GM21526 (cell line): ENCODE data around the gene DAAM1.

Experiments
- ATAC-seq: cut with Tn5 transposase; IDR thresholded peaks from one replicate; pipeline ENCODE4 v1.9.1; 2021; ENCODE audit warnings: moderate library complexity; ENCODE audit not compliant: unreplicated experiment, low FRiP score

DAAM1 gene

DNA sequence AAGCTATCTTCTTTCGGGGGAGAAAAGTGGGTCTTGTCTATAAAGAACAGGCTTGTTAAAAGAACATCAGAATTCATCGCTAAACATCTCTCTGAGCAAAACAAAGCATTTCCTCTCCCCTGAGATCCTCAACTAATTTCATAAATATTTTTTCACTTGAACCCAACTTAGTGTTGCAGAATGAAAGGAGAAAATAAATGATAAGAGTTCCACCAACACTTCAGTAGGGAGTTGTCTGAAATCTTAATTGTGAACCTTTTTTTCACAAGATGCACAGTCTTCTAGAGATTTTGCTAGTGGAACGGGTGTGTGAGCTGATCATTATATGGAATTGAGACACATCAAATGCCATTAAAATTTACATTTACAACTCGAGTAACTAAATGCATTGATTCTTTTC lies 1.3 kb upstream of the DAAM1 start:
- ATAC-seq: no peak

GRCh38 chr14:59187802-59188460 lies 536 bp upstream of the DAAM1 start:
- ATAC-seq: peak; percentile 18

GRCh38 chr14:59189091-59189785 lies 771 bp downstream of the DAAM1 start:
- ATAC-seq: peak; percentile 27

- peak; percentile 40 for ATAC-seq
These were observed 1.4 kb downstream of the DAAM1 start for GRCh38 chr14:59189786-59190368.

- no peak for ATAC-seq
These were observed 1.9 kb downstream of the DAAM1 start for GRCh38 chr14:59190372-59190771.

- ATAC-seq: no peak
These were observed 7.4 kb downstream of the DAAM1 start for GRCh38 chr14:59195912-59196311.

DNA sequence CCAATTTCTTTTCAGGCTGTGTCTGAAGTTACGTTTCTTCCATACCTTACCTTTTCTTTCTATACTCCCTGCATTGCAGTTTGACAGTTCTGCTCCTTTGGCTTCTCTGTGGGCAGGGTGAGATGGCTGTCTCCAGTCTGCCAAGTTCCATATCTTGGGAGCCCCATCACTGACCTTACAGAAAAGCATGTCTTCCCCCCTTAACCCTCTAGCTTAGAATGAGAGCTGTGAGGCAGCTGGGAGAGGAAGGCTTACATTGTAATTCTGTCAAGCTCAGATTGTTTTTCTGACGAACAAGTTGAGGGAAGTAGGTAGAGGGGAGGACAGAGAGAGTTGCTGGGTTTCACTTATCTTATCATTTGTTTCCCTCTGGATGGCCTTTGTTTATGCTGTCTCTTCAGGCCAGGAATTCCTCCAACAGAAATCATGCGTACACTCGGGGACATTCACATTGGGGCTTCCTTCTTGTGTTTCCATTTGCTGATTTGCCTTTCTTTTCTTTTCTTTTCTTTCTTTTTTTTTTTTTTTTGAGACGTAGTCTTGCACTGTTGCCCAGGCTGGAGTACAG lies 9.3 kb downstream of the DAAM1 start:
- ATAC-seq: no peak

- ATAC-seq: no peak
These were observed 10.7 kb downstream of the DAAM1 start for GRCh38 chr14:59199205-59199604.

DNA sequence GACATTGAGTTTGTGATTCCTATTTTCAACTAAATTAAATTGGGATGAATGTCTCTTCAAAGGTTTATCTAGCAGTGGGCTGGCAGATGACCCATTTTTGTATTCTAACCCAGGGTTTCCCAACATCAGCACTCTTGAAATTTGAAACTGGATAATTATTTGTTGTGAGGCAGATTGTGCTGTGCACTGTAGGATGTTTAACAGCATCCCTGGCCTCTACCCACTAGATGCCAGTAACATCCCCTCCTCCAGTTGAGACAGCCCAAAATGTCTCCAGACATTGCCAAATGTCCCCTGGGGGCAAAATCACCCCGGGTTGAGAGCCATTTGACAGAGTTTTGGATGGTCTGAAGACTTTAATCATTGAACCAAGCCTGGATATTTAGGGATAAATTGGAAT lies 11.1 kb downstream of the DAAM1 start:
- no peak for ATAC-seq

DNA sequence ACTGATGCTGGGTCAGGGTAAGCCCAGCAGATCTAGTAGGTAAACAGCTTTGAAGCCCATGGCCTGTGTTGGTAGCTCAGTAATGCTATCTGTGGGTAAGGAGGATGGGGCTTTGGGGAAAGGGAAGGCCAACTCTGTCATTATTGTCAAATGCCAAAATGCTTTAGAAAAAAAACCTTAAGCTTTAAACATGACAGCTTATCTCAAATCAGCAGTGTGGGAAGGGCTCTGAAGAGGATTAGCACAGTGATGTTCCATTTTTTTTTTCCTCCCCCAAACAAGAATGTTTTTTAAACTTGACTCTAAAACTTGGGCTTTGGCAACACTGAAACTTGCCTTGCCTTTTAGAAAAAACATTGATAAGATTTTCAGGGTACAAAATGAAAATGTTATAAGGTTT lies 11.7 kb downstream of the DAAM1 start:
- no peak for ATAC-seq

DNA sequence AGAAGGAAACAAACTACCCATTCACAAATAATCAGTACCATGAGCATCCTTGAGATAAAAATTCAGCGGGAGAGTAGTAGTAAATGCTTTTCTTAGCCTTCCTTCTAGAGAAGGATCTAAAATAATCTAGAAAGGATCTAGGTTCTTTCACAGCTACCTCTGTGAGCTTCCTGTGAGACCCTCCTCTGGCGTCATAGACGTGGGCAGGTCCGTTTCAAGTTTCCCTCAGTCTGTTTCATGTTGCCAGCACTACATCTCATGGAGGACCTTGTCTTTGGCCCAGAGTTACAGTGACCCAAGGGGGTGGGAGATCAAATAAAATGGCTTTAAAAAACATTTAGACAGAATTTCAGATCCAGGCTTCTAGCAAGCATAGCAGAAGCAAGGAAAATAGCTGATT lies 13.6 kb downstream of the DAAM1 start:
- no peak for ATAC-seq

DNA sequence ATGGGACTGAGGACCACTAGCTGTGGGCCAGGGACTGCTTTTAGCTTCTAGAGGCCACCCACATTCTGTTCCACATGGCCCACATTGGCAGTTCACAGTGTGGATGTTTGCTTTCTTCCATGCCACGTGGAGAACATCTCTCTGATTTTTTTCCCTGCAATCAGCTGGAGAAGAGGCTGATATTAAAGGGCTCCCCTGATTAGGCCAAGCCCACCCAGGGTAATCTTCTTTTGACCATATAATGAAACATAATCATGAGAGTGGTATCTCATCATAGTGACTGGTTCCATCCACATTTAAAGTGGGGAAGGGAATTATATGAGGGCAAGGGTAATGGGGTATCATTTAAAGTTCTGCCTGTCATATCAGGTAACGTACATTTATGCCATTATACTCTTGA lies 15.8 kb downstream of the DAAM1 start:
- no peak for ATAC-seq

DNA sequence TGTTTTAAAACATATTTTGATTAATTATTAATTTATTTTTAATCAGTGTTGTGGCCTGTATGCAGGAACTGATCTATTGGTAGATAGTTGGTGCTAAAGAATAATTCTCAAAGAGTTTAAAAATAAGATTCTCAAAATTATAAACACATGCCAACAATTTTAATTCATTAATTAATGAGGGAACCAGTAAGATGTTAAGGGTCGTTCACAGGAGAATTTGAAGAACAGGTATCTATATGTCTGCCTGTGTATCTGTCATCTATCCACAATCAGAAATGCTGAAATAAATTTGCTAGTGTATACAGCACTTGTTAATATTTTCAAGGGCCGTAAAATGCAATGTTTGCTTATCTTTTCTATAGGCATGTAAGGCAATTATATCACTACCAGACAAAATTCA lies 18.4 kb downstream of the DAAM1 start:
- no peak for ATAC-seq

DNA sequence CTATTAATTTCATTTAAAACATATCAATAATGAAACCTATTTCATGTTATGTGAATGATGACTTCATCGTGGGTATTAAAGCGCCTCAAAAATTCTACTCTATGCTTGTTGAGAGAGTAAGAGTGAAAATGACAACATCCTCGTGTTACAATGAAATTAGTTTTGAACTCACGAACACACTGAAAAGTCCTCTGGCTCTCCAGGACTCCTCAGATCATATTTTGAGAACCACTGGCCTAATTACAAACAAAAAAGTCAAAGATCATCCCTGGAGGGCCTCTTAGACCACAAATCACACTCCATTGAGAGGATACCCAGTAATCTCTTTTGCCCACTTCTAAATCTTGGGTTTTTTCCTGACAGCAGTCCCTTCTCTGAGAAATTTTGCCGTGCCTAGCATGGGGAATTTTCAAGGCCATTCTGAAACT lies 19.1 kb downstream of the DAAM1 start:
- no peak for ATAC-seq

- no peak for ATAC-seq
These were observed 19.9 kb downstream of the DAAM1 start for GRCh38 chr14:59208224-59208814.

DNA sequence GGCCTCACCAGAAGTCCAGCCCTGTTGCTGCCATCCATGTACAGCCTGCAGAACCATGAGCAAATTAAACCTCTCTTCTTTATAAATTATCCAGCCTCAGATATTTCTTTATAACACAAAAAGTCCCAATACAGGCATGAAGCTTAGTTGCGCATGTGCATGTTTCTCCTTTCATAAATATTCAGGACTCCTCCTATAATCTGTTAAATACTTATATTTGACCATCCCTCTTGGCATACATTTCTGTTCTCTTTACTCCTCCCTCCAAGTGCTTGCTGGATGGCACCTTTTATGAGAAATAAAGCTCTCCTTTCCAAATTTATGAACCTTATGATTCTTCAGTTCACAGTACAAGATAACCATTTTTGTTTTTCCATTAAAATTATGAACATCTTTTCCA lies 20.5 kb downstream of the DAAM1 start:
- ATAC-seq: no peak

GRCh38 chr14:59210621-59211020 lies 22.2 kb downstream of the DAAM1 start:
- no peak for ATAC-seq

GRCh38 chr14:59213368-59214315 lies 25.2 kb downstream of the DAAM1 start:
- no peak for ATAC-seq

DNA sequence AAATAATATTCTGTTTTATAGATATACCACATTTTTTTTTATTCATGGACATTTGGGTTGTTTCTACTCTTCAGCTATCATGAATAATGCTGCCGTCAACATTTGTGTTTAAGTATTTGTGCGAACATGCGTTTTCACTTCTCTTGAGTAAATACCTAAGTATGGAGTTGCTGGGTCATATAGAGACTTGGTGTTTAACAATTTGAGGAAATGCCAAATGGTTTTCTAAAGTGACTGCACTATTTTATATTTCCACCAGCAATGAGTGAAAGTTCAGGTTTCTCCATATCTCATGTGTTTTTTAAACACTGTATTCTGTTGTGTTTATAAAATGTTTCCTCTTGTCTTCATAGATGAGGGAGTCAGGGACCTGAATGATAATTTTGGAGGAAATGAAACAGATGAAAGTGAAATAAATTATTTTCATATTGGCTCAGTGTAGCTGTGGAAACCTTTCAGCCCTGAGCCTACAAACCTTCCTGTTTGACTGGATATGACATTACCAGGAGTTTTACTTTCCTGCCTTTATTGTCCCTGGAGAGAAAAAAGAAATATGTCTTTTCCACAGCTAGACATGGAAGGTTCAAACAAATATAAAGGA lies 26.3 kb downstream of the DAAM1 start:
- ATAC-seq: no peak

DNA sequence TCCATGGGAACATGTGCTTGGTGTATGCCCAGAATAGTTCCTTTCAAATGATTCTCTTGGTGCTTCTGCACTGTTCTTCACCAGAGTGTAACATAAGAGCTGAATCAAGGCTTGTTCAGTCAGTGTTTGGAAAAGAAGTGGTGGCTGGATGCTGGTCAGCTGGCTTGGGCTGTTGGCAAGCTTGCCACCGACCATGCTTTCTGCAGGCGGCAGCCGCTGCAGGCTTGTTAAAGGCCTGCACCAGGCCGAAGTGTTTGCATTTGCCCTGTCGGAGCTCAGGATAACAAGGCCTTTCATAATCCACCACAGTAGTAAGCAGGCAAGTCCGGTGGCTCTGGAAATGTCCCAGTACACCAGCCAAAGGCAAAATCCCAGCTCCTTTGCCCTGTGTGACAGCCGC lies 26.9 kb downstream of the DAAM1 start:
- no peak for ATAC-seq
